Neutrophil (primary cell): ENCODE results near the gene RASEF.

Source experiments
- H3K27ac ChIP-seq: fragments of 200-600 bp; sonication (generic); 2 replicates; pipeline ENCODE4 v1.5.1; 2016; ENCODE audit warnings: mild to moderate bottlenecking, moderate library complexity
- H3K27me3 ChIP-seq: fragments of 200-600 bp; sonication (generic); 2 replicates; pipeline ENCODE4 v1.6.0; 2016; ENCODE audit warnings: mild to moderate bottlenecking
- H3K36me3 ChIP-seq: fragments of 200-600 bp; sonication (generic); 2 replicates; pipeline ENCODE4 v1.5.1; 2017
- H3K4me1 ChIP-seq, 2 experiments: fragments of 200-600 bp in 1 of 2; sonication (generic) in 1 of 2; 1 replicate in 1 of 2; 2 replicates in 1 of 2; pipeline versions ENCODE4 v1.5.1 to v1.6.1; 2013 to 2016; ENCODE audit warnings: low read depth in 1 of 2, low read length in 1 of 2, mild to moderate bottlenecking in 1 of 2, moderate library complexity in 1 of 2; ENCODE audit not compliant: control insufficient read depth in 1 of 2, insufficient read depth in 1 of 2
- H3K4me3 ChIP-seq, 2 experiments: fragments of 200-600 bp in 1 of 2; sonication (generic) in 1 of 2; 1 replicate in 1 of 2; 2 replicates in 1 of 2; pipeline ENCODE4 v1.5.1; 2013 to 2016; ENCODE audit warnings: low read depth in 1 of 2, low read length in 1 of 2, mild to moderate bottlenecking in 1 of 2, moderate library complexity in 1 of 2
- H3K9me3 ChIP-seq: fragments of 200-600 bp; sonication (generic); 2 replicates; pipeline ENCODE4 v1.5.1; 2016
- TF ChIP-seq, protein P1 (sequence below): fragments of 200-600 bp; sonication (generic); IDR thresholded peaks from 2 replicates; pipeline ENCODE4 v1.5.1; 2016; ENCODE audit warnings: antibody characterized with exemption

RASEF gene

GRCh38 chr9:83039303-83039702 lies 23.6 kb downstream of the RASEF start:
- H3K4me3 ChIP-seq: no peak overlapping the region
- no peaks in the 10 kb centered on the region for H3K36me3 ChIP-seq
- H3K9me3 ChIP-seq: no peaks in the 10 kb centered on the region
- no peaks in the 10 kb centered on the region for H3K27me3 ChIP-seq
- TF ChIP-seq, protein P1, sequence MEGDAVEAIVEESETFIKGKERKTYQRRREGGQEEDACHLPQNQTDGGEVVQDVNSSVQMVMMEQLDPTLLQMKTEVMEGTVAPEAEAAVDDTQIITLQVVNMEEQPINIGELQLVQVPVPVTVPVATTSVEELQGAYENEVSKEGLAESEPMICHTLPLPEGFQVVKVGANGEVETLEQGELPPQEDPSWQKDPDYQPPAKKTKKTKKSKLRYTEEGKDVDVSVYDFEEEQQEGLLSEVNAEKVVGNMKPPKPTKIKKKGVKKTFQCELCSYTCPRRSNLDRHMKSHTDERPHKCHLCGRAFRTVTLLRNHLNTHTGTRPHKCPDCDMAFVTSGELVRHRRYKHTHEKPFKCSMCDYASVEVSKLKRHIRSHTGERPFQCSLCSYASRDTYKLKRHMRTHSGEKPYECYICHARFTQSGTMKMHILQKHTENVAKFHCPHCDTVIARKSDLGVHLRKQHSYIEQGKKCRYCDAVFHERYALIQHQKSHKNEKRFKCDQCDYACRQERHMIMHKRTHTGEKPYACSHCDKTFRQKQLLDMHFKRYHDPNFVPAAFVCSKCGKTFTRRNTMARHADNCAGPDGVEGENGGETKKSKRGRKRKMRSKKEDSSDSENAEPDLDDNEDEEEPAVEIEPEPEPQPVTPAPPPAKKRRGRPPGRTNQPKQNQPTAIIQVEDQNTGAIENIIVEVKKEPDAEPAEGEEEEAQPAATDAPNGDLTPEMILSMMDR: no peak
- no peak overlapping the region for H3K27ac ChIP-seq
- H3K4me1 ChIP-seq: no peaks in the 10 kb centered on the region

DNA sequence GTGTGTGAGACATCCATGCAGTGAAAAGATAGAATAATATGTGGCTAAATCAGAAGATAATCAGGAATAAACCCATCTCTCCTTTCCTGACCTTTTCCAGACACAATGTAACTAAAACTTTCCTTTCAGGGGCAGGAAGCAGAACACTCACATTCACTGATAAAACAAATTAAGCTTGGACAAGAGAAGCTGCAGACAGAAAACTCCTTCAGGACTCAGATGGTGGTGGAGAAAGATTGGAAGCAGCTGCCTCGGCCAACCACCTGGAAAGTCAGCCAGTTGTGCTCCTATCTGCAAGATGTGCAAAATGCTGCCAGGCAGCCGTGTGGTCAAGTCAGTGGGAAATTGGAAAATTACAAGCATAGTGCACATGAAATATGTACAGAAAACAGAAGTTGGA lies 26.9 kb downstream of the RASEF start:
- no peak overlapping the region for H3K4me3 ChIP-seq
- H3K27me3 ChIP-seq: no peaks in the 10 kb centered on the region
- H3K4me1 ChIP-seq: no peaks in the 10 kb centered on the region
- H3K36me3 ChIP-seq: no peaks in the 10 kb centered on the region
- no peaks in the 10 kb centered on the region for H3K9me3 ChIP-seq
- no peak overlapping the region for H3K27ac ChIP-seq
- TF ChIP-seq, protein P1: no peak

DNA sequence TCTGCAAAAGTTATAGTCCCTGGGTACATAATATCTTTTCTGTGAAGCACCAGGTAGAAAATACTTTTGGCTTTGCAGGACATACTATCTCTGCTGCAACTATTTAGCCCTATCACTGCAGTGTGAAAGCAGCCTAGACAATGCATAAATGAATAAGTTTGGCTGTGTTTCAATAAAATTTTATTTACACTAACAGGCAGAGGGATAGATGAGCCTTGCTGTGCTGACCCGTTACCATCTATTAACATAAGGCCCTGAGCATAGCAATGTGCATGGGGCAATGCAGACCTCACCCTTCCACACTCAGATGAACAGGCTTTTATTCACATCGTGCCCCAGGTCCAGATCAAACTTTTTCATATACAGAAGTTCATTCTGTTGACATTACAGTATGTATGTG lies 27.8 kb downstream of the RASEF start:
- Histone ChIP-seq H3K27ac (no peak overlapping the region), H3K4me1 (no peaks in the 10 kb centered on the region), H3K36me3 (no peaks in the 10 kb centered on the region), H3K27me3 (no peaks in the 10 kb centered on the region), H3K9me3 (no peaks in the 10 kb centered on the region), H3K4me3 (no peak overlapping the region)
- TF ChIP-seq, protein P1: no peak

- Histone ChIP-seq H3K4me3 (no peak overlapping the region), H3K9me3 (no peaks in the 10 kb centered on the region), H3K27ac (no peak overlapping the region), H3K27me3 (no peaks in the 10 kb centered on the region), H3K4me1 (no peaks in the 10 kb centered on the region), H3K36me3 (no peaks in the 10 kb centered on the region)
- TF ChIP-seq, protein P1: no peak
These were observed 28.4 kb downstream of the RASEF start for GRCh38 chr9:83034587-83034986.

DNA sequence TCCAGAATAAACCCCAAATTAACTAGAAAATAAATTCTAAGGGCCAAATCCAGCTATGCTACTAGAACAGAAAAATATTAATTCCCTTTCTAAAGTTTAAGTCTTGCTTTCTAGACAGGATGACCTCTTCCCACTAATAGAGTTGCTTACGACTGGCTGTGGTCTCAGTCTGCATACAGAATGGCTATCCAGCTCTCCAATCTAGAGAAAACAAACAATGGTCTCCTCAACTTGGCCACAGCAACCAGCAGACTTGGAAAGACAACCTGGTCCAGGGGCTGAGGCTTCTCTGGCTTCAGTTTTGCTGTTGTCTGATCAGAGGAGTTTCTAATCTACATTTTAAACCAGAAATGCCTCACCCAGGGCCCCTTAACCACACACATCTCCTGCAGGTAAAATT lies 28.9 kb downstream of the RASEF start:
- TF ChIP-seq, protein P1: no peak
- no peak overlapping the region for H3K27ac ChIP-seq
- H3K4me3 ChIP-seq: no peak overlapping the region
- H3K9me3 ChIP-seq: no peaks in the 10 kb centered on the region
- H3K27me3 ChIP-seq: no peaks in the 10 kb centered on the region
- no peaks in the 10 kb centered on the region for H3K4me1 ChIP-seq
- no peaks in the 10 kb centered on the region for H3K36me3 ChIP-seq

DNA sequence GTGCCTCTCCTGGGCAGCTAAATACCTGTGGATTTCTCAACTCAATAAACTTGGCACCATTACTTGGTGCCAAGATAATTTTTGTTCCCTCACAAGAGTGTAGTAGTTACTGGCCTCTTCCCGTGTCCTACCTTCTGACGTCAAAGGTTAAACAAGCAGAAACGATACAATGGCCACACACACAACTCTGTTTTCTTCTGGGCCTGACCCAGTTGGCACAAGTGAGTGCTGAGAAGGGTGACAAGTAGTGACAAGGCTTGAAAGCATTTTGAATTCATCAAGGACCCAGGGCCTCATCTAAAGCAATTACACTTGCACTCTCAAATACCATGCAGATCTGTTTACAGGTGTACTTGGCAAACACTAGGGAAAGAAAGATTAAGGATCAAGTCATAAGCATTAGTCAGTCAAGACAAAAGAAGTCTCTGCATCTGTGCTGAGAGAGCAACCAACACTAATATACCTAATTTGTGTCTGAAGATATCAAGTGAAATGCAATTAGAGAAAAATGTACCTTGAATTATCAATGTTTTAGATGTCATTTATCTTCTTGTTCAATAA lies 30.8 kb downstream of the RASEF start:
- Histone ChIP-seq H3K4me1 (no peaks in the 10 kb centered on the region), H3K27ac (no peak overlapping the region), H3K4me3 (no peak overlapping the region), H3K9me3 (no peaks in the 10 kb centered on the region), H3K27me3 (no peaks in the 10 kb centered on the region), H3K36me3 (no peaks in the 10 kb centered on the region)
- TF ChIP-seq, protein P1: no peak
